Skin epidermis (tissue), 12 donors: ENCODE data around the gene ZNF532.

Source experiments
- H3K27ac ChIP-seq, 21 experiments: fragments of 200-600 bp; sonication (generic) in 11 of 21; one replicate each; pipeline ENCODE4 v1.5.0; 2020; ENCODE audit warnings: mild to moderate bottlenecking in 3 of 21, inconsistent platforms in 2 of 21, moderate library complexity in 2 of 21
- H3K4me3 ChIP-seq, 7 experiments: fragments of 200-600 bp; sonication (generic) in 2 of 7; one replicate each; pipeline ENCODE4 v1.5.0; 2020; ENCODE audit warnings: inconsistent platforms in 2 of 7, mild to moderate bottlenecking in 2 of 7, moderate library complexity in 1 of 7

The ZNF532 gene

GRCh38 chr18:58992301-58993231, 127.9 kb downstream of the ZNF532 start:
- Histone ChIP-seq H3K4me3 (no peak overlapping the region), H3K27ac (peak overlapping the region in 16 of 21 experiments; percentile 2 to 77 (median 48))

DNA sequence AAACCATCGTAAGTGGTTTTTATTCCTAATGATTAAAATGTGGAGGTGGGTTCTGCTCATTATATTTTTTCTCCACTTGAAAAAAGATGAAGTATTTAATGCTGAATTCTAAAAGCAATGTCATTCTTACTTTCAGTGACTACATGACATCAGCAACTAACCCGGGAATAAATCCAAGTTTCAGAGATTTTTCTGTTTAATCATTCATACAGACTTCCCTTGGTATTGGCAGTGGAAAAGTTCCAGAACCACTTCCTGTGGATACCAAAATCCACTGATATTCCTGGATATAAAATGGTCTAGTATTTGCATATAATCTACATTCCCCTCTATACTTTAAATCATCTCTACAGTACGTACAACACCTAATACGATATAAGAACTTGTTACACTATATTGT, 128.6 kb downstream of the ZNF532 start:
- peak overlapping the region in 9 of 21 experiments; percentile 3 to 77 (median 56) for H3K27ac ChIP-seq
- H3K4me3 ChIP-seq: no peak overlapping the region

DNA sequence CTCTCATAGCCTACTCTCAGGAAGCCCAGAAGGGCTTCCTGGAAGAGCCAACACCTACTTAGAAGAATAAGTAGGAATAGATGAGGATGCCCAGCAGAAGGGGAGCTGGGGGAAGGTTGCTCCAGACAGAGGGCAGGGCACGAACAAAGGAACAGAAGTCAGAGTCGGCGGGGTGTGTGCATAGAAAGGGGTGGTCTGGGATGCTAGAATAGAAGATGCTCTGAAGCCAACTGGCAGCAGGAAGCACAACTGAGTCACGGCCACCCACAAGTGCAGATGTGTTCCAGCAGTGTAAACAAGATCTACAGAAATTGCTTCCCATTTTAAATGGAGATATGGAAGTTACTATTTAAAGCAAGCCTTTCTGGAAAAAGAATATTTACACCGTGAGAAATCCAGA, 131.0 kb downstream of the ZNF532 start:
- Histone ChIP-seq H3K27ac (peak overlapping the region in 9 of 21 experiments; percentile 11 to 72 (median 19)), H3K4me3 (no peak overlapping the region)

- Histone ChIP-seq H3K27ac (peak overlapping the region in 9 of 21 experiments; percentile 11 to 75 (median 54)), H3K4me3 (no peak overlapping the region)
These were observed 131.5 kb downstream of the ZNF532 start for GRCh38 chr18:58996131-58996641.

- no peak overlapping the region for H3K4me3 ChIP-seq
- H3K27ac ChIP-seq: peak overlapping the region in 10 of 21 experiments; percentile 7 to 75 (median 44)
These were observed 132.0 kb downstream of the ZNF532 start for GRCh38 chr18:58996696-58997095.

DNA sequence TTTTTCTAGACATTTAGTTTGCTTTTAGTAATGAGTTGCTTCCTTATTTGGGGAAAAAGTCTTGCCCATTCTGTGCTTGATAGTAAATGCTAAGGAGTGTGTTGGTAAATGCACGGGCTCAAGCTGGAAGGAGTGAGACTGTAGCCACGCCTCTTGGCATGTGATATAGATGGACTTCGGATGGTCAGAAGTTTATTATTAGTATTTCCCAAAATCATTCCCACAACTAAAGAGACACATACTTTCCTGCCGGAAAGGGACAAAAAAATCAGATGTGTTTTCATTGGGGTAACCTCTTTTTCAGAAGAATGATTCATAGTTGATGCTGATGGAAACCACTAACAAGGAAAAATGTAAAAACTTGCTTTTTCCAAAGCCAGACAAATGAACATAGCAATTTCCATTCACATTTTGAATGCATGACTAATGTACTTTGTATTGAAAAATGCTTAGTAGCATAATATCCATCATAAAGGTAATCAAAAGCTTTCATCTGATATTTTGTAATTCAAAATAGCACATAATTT, 133.2 kb downstream of the ZNF532 start:
- H3K4me3 ChIP-seq: no peak overlapping the region
- peak overlapping the region in 12 of 21 experiments; percentile 29 to 85 (median 62) for H3K27ac ChIP-seq

- Histone ChIP-seq H3K27ac (peak overlapping the region in 16 of 21 experiments; percentile 2 to 85 (median 56)), H3K4me3 (no peak overlapping the region)
These were observed 133.9 kb downstream of the ZNF532 start for GRCh38 chr18:58998401-58999203.

DNA sequence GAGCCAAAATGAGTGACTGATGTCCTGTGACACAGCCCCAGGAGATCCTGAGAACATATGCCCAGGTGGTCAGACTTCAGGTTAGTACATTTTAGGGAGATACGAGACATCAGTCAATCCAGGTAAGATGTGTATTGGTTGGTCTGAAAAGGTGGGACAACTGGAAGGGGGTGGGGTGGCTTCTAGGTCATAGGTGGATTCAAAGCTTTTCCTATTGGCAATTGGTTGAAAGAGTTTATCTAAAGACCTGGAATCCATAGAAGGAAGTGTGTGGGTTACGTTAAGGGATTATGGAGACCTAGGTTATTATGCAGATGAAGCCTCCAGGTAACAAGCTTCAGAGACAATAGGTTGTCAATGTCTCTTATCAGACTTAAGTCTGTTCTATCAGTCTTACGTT, 136.5 kb downstream of the ZNF532 start:
- Histone ChIP-seq H3K27ac (no peak overlapping the region), H3K4me3 (no peak overlapping the region)

DNA sequence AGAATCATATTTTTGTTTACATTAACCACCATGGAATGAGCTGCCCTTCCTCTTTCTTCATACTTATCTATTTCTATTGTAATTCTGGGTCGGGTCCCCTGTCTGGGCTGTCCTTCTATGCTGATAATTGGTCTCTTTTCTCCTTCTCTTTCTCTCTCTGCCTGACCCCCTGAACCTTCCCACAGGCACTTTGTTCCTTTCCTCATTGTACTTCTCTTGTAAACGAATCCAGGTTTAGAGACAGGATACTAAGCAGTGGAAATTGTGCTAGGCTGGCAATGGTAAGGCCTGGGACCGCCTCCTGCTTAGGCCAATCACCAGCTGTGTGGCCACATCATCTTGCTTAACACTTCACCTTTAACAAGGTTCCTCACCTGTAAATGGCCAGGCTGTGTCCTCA, 137.0 kb downstream of the ZNF532 start:
- H3K4me3 ChIP-seq: no peak overlapping the region

DNA sequence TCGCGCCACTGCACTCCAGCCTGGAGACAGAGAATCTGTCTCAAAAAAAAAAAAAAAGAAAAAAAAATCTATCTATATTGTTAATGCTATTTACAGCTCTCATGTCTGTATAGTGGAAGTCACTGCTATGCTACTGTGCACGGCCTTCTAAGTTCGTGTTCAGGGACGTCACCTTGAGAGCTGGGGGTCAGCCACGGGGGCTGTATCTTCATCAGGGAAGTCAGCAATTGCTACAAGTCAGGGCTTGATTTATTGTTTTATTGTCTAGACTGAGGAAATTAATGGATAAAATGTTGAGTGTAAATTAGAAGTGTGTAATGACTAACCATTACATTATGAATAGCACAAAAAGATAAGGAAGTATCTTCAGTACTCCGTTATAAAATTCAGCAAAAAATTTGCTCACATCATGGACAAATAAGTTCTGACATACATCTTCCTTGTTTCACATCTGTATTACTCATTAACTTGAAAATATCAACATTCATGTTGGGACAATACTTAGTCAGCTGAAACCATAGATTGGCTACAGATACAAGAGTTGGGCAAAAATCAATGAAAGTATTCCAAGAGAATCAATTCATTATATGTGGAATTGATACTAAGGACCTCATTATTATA, 138.4 kb downstream of the ZNF532 start:
- Histone ChIP-seq H3K27ac (peak overlapping the region in 1 of 21 experiments; percentile 51), H3K4me3 (no peak overlapping the region)

More for the DNA sequence above, 137.0 kb downstream of the ZNF532 start:
- no peak overlapping the region for H3K27ac ChIP-seq

GRCh38 chr18:59005262-59005661, 140.6 kb downstream of the ZNF532 start:
- H3K4me3 ChIP-seq: no peak overlapping the region
- peak overlapping the region in 8 of 21 experiments; percentile 10 to 61 (median 51) for H3K27ac ChIP-seq

DNA sequence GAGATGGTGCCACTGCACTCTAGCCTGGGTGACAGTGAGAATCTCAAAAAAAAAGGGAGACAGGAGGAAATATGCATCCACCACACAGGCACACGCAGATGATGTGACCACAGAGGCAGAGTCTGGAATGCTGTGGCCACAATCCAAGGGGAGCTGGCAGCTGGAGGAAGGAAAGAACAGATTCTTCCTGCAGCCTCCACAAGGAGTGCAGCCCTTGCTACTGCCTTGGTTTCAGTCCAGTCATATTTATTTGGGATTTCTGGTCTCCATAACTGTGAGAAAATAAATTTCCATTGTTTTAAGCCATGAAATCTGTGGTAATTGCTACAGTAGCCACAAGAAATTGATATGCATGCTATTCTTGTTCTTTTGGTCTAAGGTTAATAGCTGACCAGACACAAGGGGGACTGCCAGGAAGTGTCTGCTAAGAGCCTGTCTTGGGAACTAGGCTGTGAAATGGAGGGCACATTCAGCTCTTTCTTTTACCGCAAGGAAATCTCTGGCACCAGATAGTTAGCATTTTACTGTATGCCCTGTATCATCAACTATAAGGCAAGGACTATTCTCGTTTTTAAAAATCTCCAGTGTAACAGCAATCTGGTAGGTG, 141.9 kb downstream of the ZNF532 start:
- H3K27ac ChIP-seq: peak overlapping the region in 5 of 21 experiments; percentile 10 to 61 (median 47)

GRCh38 chr18:59008302-59008974, 143.8 kb downstream of the ZNF532 start:
- Histone ChIP-seq H3K4me3 (no peak overlapping the region), H3K27ac (peak overlapping the region in 8 of 21 experiments; percentile 5 to 76 (median 60))

More for the DNA sequence above, 141.9 kb downstream of the ZNF532 start:
- H3K4me3 ChIP-seq: no peak overlapping the region

GRCh38 chr18:59009846-59010245, 145.2 kb downstream of the ZNF532 start:
- Histone ChIP-seq H3K27ac (no peak overlapping the region), H3K4me3 (no peak overlapping the region)

DNA sequence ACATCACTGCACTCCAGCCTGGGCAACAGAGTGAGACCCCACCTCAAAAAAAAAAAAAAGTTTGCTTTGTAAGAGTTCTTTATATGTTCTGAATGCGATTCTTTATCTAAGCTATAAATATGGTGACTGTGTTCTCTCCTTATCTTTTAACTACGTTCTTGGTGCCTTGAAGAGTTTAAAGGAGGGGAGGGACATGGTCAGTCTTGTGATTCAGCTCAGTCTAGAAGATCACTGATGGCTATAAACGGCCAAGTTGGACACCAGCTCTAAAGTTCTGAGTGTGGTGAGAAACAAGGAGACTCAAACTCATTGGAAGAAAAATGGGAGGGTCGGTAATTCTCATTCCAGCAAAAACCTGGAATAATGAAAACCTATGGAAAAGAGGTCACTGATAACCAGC, 146.6 kb downstream of the ZNF532 start:
- no peak overlapping the region for H3K4me3 ChIP-seq
- H3K27ac ChIP-seq: no peak overlapping the region

DNA sequence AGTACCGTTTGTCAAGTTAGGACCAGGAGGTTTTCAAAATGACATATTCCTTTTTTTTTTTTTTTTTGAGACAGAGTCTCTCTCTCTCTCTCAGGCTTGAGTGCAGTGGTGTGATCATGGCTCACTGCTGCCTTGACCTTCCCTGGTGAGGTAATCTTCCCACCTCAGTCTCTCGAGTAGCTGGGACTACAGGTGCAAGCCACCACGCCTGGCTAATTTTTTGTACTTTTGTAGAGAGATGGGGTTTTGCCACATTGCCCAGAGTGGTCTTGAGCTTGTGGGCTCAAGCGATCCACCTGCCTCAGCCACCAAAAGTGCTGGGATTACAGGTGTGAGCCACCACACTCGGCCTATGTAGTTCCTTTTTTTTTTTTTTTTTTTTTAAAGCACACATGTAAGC, 147.1 kb downstream of the ZNF532 start:
- no peak overlapping the region for H3K27ac ChIP-seq
- no peak overlapping the region for H3K4me3 ChIP-seq

- H3K27ac ChIP-seq: peak overlapping the region in 2 of 21 experiments; percentile 11 to 45
- no peak overlapping the region for H3K4me3 ChIP-seq
These were observed 148.4 kb downstream of the ZNF532 start for GRCh38 chr18:59012815-59013705.
